H1 (cell line): ENCODE data around the gene GRIFIN.

Experiments used
- BCL11A ChIP-seq, 2 experiments: IDR thresholded peaks; one replicate each; pipeline ENCODE4 v1.6.1; 2011; ENCODE audit warnings: low read depth in 2 of 2, low read length in 2 of 2, mild to moderate bottlenecking in 2 of 2
- CEBPB ChIP-seq: IDR thresholded peaks from 2 replicates; pipeline ENCODE4 v1.6.1; 2012; ENCODE audit warnings: low read depth, low read length
- CHD2 ChIP-seq: IDR thresholded peaks from 2 replicates; pipeline ENCODE4 v1.6.1; 2012; ENCODE audit warnings: low read length, improper control_type of control experiment
- CTCF ChIP-seq, 3 experiments: IDR thresholded peaks; 1 replicate in 2 of 3; 2 replicates in 1 of 3; pipeline versions ENCODE4 v1.5.1 to v1.6.1; 2011; ENCODE audit warnings: low read length in 3 of 3, mild to moderate bottlenecking in 3 of 3, inconsistent platforms in 2 of 3, low read depth in 1 of 3, moderate library complexity in 1 of 3; ENCODE audit not compliant: insufficient read depth in 1 of 3; ENCODE audit errors: control extremely low read depth in 1 of 3
- EZH2 ChIP-seq: fragments of 200-600 bp; sonication (generic); IDR thresholded peaks from 2 replicates; pipeline ENCODE4 v1.7.1; 2012; ENCODE audit warnings: low read depth, mild to moderate bottlenecking, moderate library complexity, low read length, inconsistent platforms; ENCODE audit not compliant: severe bottlenecking
- KDM1A ChIP-seq: fragments of 200-600, 300-600 bp; sonication (generic); IDR thresholded peaks from 2 replicates; pipeline ENCODE4 v1.7.1; 2016; ENCODE audit warnings: mild to moderate bottlenecking, low read length, borderline replicate concordance
- KDM4A ChIP-seq: IDR thresholded peaks from one replicate; pipeline ENCODE4 v1.7.1; 2012; ENCODE audit warnings: low read depth, mild to moderate bottlenecking, moderate library complexity, low read length, inconsistent platforms; ENCODE audit not compliant: severe bottlenecking
- POLR2A ChIP-seq, 2 experiments: IDR thresholded peaks; 1 replicate in 1 of 2; 2 replicates in 1 of 2; pipeline ENCODE4 v1.6.1; 2011; ENCODE audit warnings: low read depth in 2 of 2, low read length in 2 of 2, mild to moderate bottlenecking in 2 of 2; ENCODE audit errors: control extremely low read depth in 1 of 2
- POLR2AphosphoS5 ChIP-seq: IDR thresholded peaks from 2 replicates; pipeline ENCODE4 v1.6.1; 2011; ENCODE audit warnings: low read depth, low read length
- SP1 ChIP-seq: IDR thresholded peaks from 2 replicates; pipeline ENCODE4 v1.6.1; 2011; ENCODE audit warnings: low read depth, low read length
- SRF ChIP-seq: IDR thresholded peaks from 2 replicates; pipeline ENCODE4 v1.6.1; 2011; ENCODE audit warnings: mild to moderate bottlenecking, low read depth, low read length, moderate library complexity
- SUZ12 ChIP-seq: fragments of 200-600 bp; sonication (generic); IDR thresholded peaks from 2 replicates; pipeline ENCODE4 v1.6.1; 2012; ENCODE audit warnings: mild to moderate bottlenecking, inconsistent platforms, low read length, moderate library complexity, mixed read lengths
- TAF1 ChIP-seq: IDR thresholded peaks from 2 replicates; pipeline ENCODE4 v1.6.1; 2011; ENCODE audit warnings: mild to moderate bottlenecking, low read depth, low read length
- USF2 ChIP-seq: IDR thresholded peaks from 2 replicates; pipeline ENCODE4 v1.6.1; 2011; ENCODE audit warnings: low read length, improper control_type of control experiment

GRCh38 chr7:2445047-2445446 is 31.2 kb downstream of the GRIFIN start:
- TF ChIP-seq POLR2A (IDR thresholded peaks at IDR 0.05; ENCODE audit: control extremely low read depth in 1 of 2, low read depth in 2 of 2, low read length in 2 of 2) (no peak), CTCF (IDR thresholded peaks at IDR 0.05; ENCODE audit: control extremely low read depth in 1 of 3, insufficient read depth in 1 of 3, low read depth in 1 of 3, low read length in 3 of 3) (no peak), SP1 (no peak), POLR2AphosphoS5 (no peak), USF2 (no peak), KDM4A (no peak), TAF1 (no peak), CHD2 (no peak), SRF (no peak), KDM1A (no peak), SUZ12 (no peak), CEBPB (no peak), EZH2 (no peak), BCL11A (IDR thresholded peaks at IDR 0.05; ENCODE audit: low read depth in 2 of 2, low read length in 2 of 2) (no peak)
